T1000 (cell line): ENCODE data around the gene CNST.
"Not testable (repeated sequence)": the region's sequence is repeated elsewhere in the genome, so short reads cannot be mapped to it uniquely, and the experiment has no call there.

ENCODE experiments used
- DNase-seq: peaks from one replicate; lab custom pipeline; 2025; ENCODE audit warnings: mixed read lengths; lab: John Stamatoyannopoulos, UW

CNST gene

DNA sequence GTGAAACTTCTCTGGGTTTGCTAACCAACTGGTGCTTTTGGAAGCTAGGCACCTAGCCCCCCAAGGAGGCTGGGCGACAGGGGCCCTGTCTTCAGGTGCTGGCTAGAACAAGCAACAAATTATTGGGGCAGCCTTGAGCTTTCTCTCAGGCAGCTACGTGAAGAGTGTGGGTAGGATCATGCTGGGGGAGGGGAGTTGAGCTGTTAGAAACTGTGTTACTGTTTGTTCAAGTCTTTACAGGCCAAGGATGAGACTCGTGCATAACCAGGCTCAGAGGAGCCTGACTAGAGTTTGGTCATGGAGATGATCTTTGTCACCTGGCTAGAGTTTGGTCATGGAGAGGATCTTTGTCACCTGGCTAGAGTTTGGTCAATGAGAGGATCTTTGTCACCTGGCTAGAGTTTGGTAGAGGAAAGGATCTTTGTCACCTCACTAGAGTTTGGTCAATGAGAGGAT, 145.3 kb downstream of the CNST start:
- no peak for DNase-seq

DNA sequence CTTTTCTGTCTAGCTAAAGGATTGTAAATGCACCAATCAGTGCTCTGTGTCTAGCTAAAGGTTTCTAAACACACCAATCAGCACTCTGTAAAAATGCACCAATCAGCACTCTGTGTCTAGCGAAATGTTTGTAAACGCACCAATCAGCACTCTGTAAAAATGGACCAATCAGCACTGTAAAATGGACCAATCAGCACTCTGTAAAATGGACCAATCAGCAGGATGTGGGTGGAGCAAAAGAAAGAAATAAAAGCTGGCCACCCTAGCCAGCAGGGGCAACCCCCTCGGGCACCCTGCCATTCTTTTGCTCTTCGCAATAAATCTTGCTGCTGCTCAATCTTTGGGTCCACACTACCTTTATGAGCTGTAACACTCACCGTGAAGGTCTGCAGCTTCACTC, 146.2 kb downstream of the CNST start:
- DNase-seq = not testable (repeated sequence)
